ENCODE data around the gene SCMH1. TPM values are rescaled to one million over a fixed set of nuclear protein-coding genes. Genes with fewer than 3 reads are reported as not detected.
"Not testable (repeated sequence)": the region's sequence is repeated elsewhere in the genome, so short reads cannot be mapped to it uniquely, and the experiment has no call there.

SCMH1 gene
- total and polyA plus RNA-seq, 2 donors (not counting 3 experiments of a cell fraction or from before 2014, with no cell fraction given): 39.9 to 40.7 TPM

DNA sequence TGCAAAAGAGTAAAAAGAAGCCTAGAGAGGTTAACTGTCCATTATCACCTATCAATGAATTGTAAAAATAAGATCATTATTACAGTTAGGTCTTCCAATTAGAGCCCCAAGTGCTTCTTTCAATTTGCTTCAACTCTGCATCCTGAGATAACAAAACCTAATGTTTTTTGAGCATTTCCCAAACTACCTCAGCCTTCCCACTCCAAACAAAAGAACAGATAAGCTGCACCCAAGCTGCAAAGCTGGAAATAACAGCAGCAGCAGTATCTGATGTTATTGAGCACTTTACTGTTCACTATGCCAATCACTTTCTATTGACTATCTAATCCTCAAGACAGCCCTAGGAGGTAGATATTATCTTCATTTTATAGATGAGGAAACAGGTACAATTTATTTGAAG is 123.5 kb downstream of the SCMH1 start:
- Histone ChIP-seq H3K4me2 (ENCODE audit: insufficient read depth, low read length) (no peak overlapping the region), H3K9me3 (replicated peaks; ENCODE audit: control insufficient read depth, insufficient read depth, low read length) (no peaks in the 10 kb centered on the region), H4K20me1 (replicated peaks; ENCODE audit: control insufficient read depth, extremely low read depth, insufficient read depth, low read length) (no peaks in the 10 kb centered on the region), H3K27me3 (ENCODE audit: control insufficient read depth in 2 of 2, insufficient read depth in 2 of 2, low read length in 2 of 2) (no peaks in the 10 kb centered on the region), H2AFZ (ENCODE audit: low read depth, low read length) (no peak overlapping the region), H3K4me1 (ENCODE audit: control insufficient read depth, extremely low read depth, insufficient read depth, low read length) (no peaks in the 10 kb centered on the region), H3K9me1 (replicated peaks; ENCODE audit: control insufficient read depth, extremely low read depth, insufficient read depth, low read length) (no peaks in the 10 kb centered on the region), H3K36me3 (ENCODE audit: control insufficient read depth in 2 of 2, extremely low read depth in 1 of 2, insufficient read depth in 2 of 2, low read length in 2 of 2) (peaks cover 0 to 2% of the 10 kb centered on the region in 2 experiments), H3K9ac (replicated peaks; ENCODE audit: extremely low read depth, insufficient read depth, low read length) (no peak overlapping the region), H3K79me2 (ENCODE audit: control insufficient read depth, insufficient read depth, low read length) (no peaks in the 10 kb centered on the region), H3K4me3 (replicated peaks in 1 of 3; ENCODE audit: insufficient read depth in 1 of 3, low read depth in 1 of 3, low read length in 3 of 3) (no peak overlapping the region), H3K27ac (ENCODE audit: insufficient read depth, low read depth, low read length) (no peak overlapping the region)
- DNase-seq (ENCODE audit: low read depth, low spot score) (peak; percentile 57), FAIRE-seq (no peak)
- CTCF ChIA-PET: interaction anchor here (1.5 kb wide), 1 partner anchor 95 kb away, joined by 4 read pairs; no protein-coding TSS in a partner anchor
- intact Hi-C loops (cut with micrococcal nuclease): no loop called here
- dilution Hi-C loops (cut with MboI; ENCODE audit: extremely low pct_ligation_motif_present, low sequenced_read_pairs): no loop called here
- POLR2A ChIA-PET: no interaction called here
- TF ChIP-seq EZH2 (IDR thresholded peaks at IDR 0.05; ENCODE audit: borderline replicate concordance, low read depth, low read length, severe bottlenecking) (no peak), MYC (IDR thresholded peaks at IDR 0.05; ENCODE audit: low read depth, low read length) (no peak), MAX (IDR thresholded peaks at IDR 0.05; ENCODE audit: insufficient read depth, insufficient read length) (no peak), GATA2 (IDR thresholded peaks at IDR 0.05; ENCODE audit: insufficient read depth, insufficient read length, low read depth, low read length) (no peak), POLR2AphosphoS5 (IDR thresholded peaks at IDR 0.05; ENCODE audit: insufficient read depth, low read depth, low read length) (no peak), FOS (IDR thresholded peaks at IDR 0.05; ENCODE audit: borderline replicate concordance, insufficient read depth, low read length) (no peak), JUN (IDR thresholded peaks at IDR 0.05; ENCODE audit: borderline replicate concordance, insufficient read depth, insufficient read length, low read depth) (no peak), POLR2A (IDR thresholded peaks at IDR 0.05; ENCODE audit: low read depth, low read length) (no peak)
- TF ChIP-seq, protein P1, sequence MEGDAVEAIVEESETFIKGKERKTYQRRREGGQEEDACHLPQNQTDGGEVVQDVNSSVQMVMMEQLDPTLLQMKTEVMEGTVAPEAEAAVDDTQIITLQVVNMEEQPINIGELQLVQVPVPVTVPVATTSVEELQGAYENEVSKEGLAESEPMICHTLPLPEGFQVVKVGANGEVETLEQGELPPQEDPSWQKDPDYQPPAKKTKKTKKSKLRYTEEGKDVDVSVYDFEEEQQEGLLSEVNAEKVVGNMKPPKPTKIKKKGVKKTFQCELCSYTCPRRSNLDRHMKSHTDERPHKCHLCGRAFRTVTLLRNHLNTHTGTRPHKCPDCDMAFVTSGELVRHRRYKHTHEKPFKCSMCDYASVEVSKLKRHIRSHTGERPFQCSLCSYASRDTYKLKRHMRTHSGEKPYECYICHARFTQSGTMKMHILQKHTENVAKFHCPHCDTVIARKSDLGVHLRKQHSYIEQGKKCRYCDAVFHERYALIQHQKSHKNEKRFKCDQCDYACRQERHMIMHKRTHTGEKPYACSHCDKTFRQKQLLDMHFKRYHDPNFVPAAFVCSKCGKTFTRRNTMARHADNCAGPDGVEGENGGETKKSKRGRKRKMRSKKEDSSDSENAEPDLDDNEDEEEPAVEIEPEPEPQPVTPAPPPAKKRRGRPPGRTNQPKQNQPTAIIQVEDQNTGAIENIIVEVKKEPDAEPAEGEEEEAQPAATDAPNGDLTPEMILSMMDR (IDR thresholded peaks at IDR 0.05; ENCODE audit: extremely low read depth in 1 of 2, insufficient read depth in 1 of 2, low read depth in 1 of 2, low read length in 2 of 2): no peak
- BruUV-seq (replicated peaks): no TSS peak

GRCh38 chr1:41117241-41117640 is 124.9 kb downstream of the SCMH1 start:
- H2AFZ ChIP-seq (ENCODE audit: low read depth, low read length); intact Hi-C loops (cut with micrococcal nuclease); H3K9me3 ChIP-seq (replicated peaks; ENCODE audit: control insufficient read depth, insufficient read depth, low read length); H3K4me2 ChIP-seq (ENCODE audit: insufficient read depth, low read length); H3K4me1 ChIP-seq (ENCODE audit: control insufficient read depth, extremely low read depth, insufficient read depth, low read length); H3K4me3 ChIP-seq (replicated peaks in 1 of 3; ENCODE audit: insufficient read depth in 1 of 3, low read depth in 1 of 3, low read length in 3 of 3); H3K27me3 ChIP-seq (ENCODE audit: control insufficient read depth in 2 of 2, insufficient read depth in 2 of 2, low read length in 2 of 2); H3K36me3 ChIP-seq (ENCODE audit: control insufficient read depth in 2 of 2, extremely low read depth in 1 of 2, insufficient read depth in 2 of 2, low read length in 2 of 2); DNase-seq (ENCODE audit: low read depth, low spot score); dilution Hi-C loops (cut with MboI; ENCODE audit: extremely low pct_ligation_motif_present, low sequenced_read_pairs); H3K9me1 ChIP-seq (replicated peaks; ENCODE audit: control insufficient read depth, extremely low read depth, insufficient read depth, low read length); H3K79me2 ChIP-seq (ENCODE audit: control insufficient read depth, insufficient read depth, low read length); H3K9ac ChIP-seq (replicated peaks; ENCODE audit: extremely low read depth, insufficient read depth, low read length); CTCF ChIA-PET; H4K20me1 ChIP-seq (replicated peaks; ENCODE audit: control insufficient read depth, extremely low read depth, insufficient read depth, low read length); BruUV-seq (replicated peaks); FAIRE-seq; POLR2A ChIA-PET; H3K27ac ChIP-seq (ENCODE audit: insufficient read depth, low read depth, low read length): not testable (repeated sequence)

Measured in endothelial cell of umbilical vein (primary cell).